Activated CD4-positive, alpha-beta T cell treated with anti-CD3 and anti-CD28 coated beads, Interleukin-10, Interleukin-2, amounts not matched to agents 100 ng/mL and 50 ng/mL, durations not matched to agents 16 hours and 8 hours (primary cell): Measurements from ENCODE around the gene RANBP10.
"Not testable (repeated sequence)": the region's sequence is repeated elsewhere in the genome, so short reads cannot be mapped to it uniquely, and the experiment has no call there.

Experiments
- DNase-seq: peaks from one replicate; pipeline ENCODE4 v3.0.0-alpha.2; 2020

The RANBP10 gene

DNA sequence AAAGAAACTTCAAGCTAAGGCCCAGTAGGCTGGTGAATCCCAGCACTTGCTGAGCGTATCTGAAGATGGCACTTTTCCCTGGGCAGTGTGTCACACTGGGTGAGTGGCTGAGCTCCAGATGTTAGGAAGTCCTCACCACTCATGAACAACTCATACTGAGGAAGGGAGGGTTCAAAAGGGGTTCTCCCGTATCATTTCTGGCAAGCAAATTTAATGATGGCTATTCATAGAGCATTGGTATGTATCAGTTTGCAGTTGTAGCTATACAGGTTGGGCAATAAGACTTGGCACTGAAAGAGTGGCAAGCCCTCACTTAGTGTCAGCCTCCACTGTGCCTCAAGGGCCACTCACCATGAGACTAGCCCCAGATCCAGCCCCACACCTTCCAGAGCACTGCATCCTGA is 98.0 kb downstream of the RANBP10 start:
- DNase-seq, result no peak

DNA sequence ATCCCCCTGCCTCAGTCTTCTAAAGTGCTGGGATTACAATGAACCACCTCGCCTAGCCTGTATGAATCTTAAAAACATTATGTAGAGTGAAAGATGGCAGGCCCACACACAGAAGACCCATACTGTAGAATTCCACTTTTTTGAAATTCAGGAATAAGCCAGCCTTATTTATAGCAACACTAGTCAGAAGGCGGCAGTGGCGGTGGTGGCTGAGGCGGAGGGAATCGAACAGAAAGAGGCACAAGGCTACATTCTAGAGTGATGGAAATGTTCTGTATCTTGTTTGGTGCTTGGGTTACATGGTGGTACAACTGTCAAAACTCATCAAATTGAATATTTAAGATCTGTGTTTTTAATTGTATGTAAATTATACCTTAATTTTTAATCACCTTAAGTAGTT is 98.6 kb downstream of the RANBP10 start:
- DNase-seq, result no peak

DNA sequence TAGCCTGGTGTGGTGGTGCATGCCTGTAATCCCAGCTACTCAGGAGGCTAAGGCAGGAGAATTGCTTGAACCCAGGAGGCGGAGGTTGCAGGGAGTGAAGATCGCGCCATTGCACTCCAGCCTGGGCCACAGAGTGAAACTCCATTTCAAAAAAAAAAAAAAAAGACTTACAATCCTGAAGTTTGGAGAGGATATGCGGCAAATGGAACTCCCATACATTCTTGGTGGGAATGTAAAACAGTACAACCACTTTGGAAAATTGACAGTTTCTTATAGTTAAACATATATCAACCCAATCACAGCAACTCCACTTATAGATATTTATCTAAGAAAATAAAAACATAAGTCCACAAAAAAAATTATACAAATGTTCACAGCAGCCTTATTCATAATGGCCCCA is 99.2 kb downstream of the RANBP10 start:
- DNase-seq, result no peak

DNA sequence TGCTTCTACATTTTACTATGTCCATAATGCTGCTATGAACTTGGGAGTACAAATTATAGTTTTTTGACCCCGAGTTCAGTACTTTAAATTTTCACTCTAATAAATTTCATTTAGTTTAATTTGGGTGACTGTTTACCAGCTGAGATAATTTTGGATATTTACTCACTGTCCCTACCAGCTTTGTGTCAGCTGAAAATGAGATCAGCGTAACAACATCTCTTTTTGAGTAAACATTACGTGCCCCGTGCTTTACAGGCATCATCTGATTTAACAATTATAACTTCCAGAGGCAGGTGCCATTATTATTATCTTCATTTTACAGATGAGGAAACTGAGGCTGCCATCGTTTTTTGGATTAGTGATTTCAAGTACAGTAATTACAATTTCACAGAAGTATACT is 102.2 kb downstream of the RANBP10 start:
- no peak for DNase-seq

DNA sequence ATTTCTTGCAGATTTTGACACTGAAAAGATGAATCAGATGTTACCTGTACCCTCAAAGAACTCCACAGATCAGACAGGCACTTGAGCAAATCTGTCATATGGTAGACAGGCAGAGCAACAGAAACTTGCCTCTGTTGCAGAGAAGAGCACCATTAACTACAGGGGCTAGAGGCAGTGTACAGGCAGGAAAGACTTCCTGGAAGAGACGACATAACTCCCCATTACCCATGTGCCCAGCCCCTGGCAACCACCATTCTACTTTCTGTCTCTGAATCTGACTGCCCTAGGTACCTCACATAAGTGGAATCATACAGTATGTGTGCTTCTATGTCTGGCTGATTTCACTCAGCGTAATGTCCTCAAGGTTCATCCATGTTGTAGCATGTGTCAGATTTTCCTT is 102.7 kb downstream of the RANBP10 start:
- DNase-seq, result peak; percentile 47

DNA sequence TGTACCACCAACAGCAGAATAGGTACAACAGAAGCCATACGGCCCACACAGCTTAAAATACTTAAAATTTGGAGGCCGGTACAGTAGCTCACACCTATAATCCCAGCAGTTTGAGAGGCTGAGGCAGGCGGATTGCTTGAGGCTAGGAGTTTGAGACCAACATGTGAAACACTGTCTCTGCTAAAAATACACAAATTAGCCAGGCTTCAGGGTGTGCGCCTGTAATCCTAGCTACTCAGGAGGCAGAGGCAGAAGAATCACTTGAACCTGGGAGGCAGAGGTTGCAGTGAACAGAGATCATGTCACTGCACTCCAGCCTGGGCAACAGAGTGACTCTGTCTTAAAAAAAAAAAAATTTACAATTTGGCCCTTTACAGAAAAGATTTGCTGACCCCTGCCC is 104.2 kb downstream of the RANBP10 start:
- no peak for DNase-seq

DNA sequence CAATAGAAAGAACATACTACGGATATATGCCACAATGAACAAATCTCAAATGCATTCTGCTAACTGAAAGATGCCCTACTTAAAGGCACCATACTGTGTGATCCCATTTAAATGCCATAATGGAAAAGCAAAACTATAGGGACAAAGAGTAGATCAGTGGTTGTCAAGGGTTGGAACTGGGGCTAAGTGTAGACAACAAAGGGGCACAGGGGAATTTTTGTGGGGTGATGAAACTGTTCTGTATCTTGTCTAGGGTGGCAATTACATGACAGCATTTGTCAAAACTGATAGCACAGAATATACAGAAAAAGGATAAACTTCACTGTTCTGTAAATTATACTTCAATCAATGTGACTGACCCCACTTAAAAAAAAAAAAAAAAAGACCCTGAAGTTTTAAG is 104.9 kb downstream of the RANBP10 start:
- no peak for DNase-seq

DNA sequence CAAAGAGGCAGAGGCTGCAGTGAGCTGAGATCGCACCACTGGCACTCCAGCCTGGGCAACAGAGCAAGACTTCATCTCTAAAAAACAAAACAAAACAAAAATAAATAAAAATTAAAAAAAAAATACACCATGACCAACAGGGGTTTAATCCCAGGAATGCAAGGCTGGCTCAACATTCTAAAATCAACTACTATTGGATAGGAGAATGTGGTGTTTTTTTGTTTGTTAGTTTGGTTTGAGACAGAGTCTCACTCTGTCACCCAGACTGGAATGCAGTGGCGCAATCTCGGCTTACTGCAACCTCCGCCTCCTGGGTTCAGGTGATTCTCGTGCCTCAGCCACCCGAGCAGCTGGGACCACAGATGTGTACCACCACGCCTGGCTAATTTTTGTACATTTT is 107.1 kb downstream of the RANBP10 start:
- DNase-seq, result no peak

DNA sequence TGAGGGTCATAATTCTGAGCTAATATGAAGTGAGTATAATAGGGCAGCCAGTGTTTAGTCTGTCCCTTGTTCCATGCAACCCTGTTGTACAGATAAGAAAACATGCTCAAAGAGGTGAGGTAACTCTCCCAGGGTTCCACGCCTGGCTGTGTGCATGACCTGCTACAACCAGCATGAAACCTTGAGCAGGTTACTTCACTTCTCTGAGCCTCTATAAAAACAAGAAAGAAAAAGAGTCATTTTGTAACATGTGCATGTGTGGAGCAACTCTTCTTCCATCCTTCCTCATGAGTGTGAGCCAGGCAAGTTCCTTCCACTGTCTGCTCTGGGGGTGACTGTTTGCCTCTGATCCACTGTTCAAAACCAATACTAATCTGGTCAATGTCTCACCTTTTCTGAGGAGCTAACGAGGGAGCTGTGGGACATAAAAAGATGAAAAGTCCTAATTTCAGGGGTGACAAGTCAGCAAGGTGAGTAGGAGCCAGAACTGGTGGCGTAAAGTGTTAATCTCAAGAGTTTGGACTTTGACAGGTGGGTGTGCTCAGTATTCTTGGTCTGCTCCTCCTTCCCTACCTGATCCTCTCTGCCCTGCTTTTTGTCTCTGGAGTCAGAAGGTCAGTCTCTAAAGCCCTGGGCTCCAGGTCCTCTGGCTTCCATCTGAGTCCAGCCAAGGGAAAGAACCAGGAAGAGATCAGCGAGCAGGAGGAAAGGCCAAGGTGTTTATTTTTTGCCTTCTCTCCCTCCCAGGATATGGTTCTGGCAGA is 108.8 kb downstream of the RANBP10 start:
- DNase-seq, result no peak

DNA sequence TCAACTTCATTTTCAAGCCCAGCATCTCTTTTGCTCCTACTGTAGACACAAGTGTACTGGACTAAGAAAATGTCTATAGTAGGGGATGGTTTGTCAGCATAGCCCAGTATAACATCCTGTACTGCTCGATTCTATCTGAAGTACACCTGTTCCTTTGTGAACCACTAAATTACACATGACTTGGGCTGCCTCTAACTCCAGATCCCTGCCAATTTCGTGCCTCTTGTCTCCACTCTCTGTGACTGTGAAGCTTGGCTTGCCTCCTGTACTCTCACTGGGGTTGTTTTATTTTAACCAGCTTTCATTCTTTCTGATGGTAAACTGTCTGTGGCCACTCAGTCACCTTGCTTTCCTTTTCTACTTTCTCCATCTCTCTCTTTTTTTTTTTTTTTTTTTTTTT is 111.7 kb downstream of the RANBP10 start:
- DNase-seq, result no peak

DNA sequence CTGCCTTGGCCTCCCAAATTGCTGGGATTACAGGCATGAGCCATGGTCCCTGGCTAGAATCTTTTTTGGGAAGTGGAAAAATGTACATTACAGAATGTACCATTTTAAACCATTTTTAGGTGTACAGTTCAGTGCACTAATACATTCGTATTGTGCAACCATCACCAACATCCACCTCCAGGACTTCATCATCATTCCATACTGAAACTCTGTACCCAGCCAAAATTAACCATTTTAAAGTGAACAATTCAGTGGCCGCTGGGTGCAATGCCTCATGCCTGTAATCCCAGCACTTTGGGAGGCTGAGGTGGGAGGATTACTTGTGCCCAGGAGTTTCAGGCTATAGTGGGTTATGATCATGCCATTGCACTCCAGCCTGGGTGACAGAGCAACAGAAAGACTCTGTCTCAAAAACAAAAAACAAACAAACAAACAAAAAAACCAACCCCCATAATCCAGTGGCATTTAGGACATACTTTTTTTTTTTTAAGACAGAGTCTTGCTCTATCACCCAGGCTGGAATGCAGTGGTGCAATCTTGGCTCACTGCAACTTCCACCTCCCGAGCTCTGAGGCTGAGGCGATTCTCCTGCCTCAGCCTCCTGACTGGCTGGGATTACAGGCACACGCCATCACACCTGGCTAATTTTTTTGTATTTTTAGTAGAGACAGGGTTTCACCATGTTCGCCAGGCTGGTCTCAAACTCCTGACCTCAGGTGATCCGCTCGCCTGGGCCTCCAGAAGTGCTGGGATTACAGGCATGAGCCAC is 112.7 kb downstream of the RANBP10 start:
- DNase-seq, result not testable (repeated sequence)

DNA sequence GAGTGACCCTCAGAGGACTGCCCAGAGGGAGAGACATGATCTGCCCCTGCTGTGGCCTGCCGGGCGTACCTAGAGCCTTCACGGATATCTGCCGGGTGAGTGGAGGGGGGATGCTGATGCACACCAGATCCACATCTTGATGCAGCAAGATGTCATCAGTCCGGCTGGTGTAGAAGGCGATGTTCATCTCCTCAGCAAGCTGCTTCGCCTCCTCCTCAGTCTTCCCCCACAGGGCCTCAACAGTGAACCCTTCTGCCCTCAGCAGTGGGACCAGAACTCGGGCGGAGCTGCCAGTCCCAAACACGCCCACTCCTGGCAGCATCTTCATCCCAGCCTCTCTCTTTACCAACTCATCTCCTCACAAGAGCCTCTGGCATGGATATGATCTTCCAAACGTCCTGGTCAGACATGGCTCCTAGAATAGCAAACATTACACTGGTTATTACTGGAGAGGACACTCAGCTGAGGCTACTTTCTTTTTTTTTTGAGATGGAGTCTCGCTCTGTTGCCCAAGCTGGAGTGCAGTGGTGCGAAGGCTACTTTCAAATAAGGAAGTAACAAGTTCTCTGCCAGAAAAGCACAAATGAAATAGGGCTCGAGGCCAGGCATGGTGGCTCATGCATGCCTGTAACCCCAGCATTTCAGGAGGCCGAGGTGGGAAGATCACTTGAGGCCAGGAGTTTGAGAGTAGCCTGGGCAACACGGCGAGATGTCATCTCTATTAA is 120.8 kb downstream of the RANBP10 start:
- no peak for DNase-seq

DNA sequence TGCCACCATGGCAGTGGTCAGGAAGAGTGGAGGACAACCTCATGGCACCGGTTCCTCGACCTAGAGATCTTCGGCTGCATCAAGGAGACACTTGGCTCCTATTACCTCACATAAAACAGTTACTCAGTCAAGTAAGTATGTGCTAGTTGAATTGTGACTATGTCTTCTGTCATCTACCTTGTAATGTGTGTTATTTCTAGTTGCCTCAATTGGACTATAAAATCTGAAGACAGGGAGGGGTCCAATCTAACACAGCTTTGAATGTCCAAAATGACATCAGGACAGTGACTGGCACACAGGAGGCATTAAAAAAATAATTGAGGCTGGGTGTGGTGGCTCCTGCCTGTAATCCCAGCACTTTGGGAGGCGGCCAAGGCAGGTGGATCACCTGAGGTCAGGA is 122.6 kb downstream of the RANBP10 start:
- no peak for DNase-seq

DNA sequence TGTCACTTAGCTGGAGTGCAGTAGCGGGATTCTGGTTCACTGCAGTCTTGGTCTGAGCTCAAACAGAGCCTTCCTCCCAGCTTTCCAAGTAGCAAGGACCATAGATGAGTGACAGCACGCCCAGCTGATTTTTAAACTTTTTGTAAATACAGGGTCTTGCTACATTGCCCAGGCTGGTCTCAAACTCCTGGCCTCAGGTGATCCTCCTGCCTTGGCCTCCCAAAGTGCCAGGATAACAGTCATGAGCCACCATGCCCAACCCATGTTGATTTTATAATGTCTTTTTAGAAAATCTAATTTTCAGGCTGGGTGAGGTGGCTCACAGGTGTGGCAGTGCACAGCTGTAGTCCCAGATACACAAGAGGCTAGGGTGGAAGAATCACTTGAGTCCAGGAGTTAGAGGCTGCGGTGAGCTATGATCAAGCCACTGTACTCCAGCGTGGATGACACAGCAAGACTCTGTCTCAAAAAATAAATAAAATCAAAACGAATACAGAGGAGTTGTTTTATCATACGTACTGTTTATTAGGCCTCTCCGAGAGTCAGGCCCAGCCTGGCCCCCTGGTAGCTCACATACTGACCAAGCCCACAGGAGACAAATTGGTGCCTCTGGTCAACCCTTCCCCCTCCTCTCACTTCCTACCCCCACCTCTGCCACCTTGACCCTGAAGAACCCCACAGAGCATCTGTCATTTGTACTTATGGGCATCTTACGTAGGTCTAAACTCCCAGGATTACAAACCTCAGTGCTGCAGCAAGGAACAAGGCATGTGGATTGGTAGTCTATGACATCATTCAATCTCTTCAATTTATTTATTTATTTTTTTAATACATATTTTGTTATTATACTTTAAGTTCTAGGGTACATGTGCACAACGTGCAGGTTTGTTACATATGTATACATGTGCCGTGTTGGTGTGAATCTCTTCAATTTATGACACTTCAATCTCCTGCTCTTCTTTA is 126.1 kb downstream of the RANBP10 start:
- DNase-seq, result no peak

DNA sequence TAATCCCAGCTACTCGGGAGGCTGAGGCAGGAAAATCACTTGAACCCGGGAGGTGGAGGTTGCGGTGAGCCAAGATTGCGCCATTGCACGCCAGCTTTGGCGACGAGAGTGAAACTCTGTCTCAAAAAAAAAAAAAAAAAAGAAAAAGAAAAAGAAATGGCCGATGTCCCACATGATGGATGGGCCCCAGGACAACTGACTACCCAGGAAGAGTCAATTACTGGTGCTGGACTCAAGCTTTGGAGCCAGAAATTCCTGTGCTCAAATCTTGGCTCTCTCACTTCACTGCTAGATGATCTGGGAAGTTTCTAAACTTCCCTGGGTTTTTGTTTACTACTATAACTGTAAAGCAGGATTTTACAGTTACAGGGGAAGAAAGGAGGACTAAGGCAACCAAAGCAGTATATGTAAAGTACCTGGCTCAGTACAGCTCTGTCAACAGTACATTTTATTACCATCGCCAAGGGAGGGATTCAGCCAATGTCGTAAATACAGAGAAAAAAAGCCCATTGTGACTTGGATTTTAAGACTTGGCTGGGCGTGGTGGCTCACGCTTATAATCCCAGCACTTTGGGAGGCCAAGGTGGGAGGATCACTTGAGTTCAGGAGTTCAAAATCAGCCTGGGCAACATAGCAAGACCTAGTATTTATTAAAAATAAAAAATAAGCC is 127.9 kb downstream of the RANBP10 start:
- DNase-seq, result no peak

DNA sequence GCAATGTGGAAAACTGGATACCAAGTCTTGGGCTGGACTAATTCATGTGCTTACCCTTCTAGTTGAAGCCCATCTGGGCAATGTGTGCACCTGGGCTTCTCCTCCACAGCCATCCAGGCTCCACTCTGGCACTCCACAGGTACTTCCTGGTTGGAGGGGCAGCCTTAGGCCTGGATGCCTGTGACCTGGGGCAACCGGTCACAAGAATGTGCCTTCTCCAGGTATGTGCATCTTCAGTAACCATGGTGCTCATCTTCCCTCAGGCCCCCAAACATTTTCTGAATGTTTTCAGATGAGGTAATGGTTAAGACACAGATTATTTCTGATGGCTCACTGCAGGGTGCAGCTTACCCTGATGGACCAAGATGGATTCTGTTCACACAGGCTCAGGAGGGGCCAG is 128.6 kb downstream of the RANBP10 start:
- no peak for DNase-seq

DNA sequence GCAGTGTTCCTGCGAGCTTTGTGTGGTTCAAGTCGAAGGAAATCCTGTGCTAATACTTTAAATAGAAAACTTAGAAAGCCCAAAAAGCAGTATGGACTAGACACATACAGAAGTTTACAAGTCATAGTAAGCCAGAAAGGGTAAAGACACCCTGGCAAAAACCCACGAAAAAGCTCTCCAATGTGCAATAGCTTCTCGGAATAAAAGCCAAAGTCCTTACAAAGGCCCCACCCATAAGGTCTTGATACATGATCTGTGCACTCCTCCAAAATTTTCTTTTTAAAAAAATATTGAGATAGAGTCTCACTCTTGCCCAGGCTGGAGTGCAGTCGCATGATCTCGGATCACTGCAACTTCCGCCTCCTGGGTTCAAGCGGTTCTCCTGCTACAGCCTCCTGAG is 129.4 kb downstream of the RANBP10 start:
- no peak for DNase-seq

DNA sequence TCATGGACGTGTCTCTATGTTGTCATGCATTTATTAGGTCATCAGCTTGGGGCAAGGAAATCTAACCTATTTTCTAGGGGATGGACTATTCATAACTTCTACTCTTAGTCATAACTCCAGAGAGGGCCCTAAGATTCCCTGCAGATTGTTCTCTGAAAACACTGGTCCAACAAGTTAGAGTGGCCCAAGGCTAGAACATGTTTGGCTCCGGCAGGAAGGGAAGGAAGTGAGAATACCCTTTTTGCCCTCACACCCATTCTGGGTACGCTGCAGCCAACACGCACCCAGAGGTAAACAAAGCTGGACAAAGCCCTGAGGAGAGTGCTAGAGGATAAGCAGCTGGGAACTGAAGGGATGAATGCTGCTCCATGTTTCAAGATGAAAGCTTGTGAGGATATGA is 129.8 kb downstream of the RANBP10 start:
- no peak for DNase-seq

DNA sequence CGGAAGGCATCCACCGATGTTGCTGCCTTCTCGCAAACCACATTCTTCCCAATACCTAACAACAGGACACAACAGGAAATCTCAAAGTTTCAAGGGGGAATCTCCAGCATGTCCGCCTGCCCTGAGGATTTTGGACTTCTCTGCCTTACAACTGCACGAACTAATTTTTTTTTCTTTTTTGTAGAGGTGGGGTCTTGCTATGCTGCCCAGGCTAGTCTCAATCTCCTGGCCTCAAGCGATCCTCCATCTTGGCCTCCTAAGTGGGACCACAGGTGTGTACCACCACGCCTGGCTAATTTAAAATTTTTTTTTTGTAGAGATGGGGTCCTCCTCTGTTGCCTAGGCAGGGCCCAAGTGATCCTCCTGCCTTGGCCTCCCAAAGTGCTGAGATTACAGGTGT is 130.4 kb downstream of the RANBP10 start:
- DNase-seq, result no peak

DNA sequence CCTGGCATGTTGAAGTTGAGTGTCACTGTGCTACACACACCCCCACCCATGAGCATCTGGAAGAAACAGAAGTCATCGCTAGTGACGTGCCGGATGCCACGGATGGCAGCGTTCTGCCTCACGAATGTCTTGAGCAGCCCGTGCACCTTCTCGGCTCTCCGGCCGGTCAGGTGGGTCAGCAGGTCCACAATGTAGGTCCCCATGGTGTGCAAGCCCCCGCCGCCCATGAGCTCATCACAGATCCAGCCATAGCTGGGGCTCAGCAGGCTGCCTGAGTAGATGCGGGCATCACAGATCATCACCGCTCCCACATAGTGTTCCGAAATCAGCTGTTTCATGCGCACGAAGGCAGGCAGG is 130.8 kb downstream of the RANBP10 start:
- DNase-seq, result no peak

DNA sequence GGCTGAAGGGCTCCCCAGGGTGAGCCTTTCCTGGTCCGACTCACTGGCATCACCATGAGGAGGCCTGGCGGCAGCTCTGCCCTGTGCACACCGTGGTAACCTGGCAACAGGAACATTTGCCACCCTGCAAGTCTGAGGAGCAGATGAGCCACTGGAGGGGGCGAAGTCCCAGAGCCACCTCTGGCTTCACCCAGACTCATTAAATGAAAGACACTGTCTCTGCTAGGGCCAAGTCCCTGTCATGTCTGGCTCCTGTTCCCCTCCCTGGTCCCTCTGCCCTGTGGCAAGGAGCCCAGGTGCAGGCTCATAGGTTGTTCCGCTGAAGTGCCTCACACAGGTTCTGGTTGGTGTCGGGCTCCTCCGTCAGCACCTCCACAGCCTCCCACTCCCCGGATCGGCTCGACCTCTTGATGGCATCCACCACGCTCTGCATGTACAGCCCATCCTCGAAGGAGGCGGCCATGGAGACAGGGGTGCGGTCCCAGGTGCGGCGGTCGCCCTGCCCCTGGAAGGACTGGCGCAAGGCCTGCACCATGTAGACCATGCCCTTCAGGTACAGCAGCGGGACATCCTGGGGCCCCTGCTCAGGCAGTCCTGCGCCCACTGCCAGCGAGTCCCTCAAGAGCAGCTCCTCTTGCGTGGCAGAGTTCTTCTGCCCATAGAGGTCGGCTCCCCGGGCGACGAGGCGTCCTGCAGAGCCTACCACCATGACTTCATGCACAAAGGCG is 131.3 kb downstream of the RANBP10 start:
- DNase-seq, result no peak
